ENCODE data around the gene CDK5. TPM values are rescaled to one million over a fixed set of nuclear protein-coding genes. Genes with fewer than 3 reads are reported as not detected.

The CDK5 gene
- total RNA-seq, 1 experiment from 2014 or later, result 19.8 TPM

DNA sequence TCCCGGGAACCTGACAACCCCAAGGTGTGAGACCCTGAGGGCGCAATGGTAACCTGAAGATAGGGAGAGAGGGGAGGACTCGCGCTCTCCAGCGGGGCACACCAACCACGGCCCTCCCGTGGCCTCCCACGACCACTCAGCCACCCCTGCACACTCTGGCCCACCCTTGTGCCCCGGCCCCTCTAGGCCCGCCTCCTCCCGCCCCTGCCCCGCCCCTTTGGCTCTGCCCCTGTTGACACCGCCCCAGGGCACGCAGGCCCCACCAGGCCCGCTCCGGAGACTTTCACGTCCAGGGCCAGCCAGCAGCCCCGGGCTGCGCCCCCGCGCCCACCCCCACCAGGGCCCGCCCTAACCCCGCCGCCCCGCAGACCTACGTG, 44.4 kb downstream of the CDK5 start:
- no peaks in the 10 kb centered on the region for H3K36me3 ChIP-seq (ENCODE audit: control insufficient read depth in 1 of 2, insufficient read depth in 2 of 2, low read length in 2 of 2)
- no peaks in the 10 kb centered on the region for H3K9me2 ChIP-seq (ENCODE audit: insufficient read depth)
- ATAC-seq (no peak), DNase-seq (ENCODE audit: low read depth, low spot score) (no peak)
- CTCF ChIA-PET, result interaction anchor here (1.0 to 1.9 kb wide), 3 partner anchors 15 to 97 kb away, joined by 3 to 7 read pairs (median 7); partner anchors contain the start of gene ABCB8
- BruUV-seq (replicated peaks), result no TSS peak
- no peak overlapping the region for H3K27ac ChIP-seq (ENCODE audit: low read depth, low read length)
- RAD21 ChIA-PET (ENCODE audit: low non-redundant PET in 1 of 2, low total read pairs in 2 of 2, uncharacterized antibody in 2 of 2, unreplicated experiment in 2 of 2), result no interaction called here
- H3K9me3 ChIP-seq (ENCODE audit: control insufficient read depth in 1 of 2, insufficient read depth in 1 of 2, low read depth in 1 of 2, low read length in 2 of 2), result no peaks in the 10 kb centered on the region
- TF ChIP-seq REST (IDR thresholded peaks at IDR 0.05; ENCODE audit: low read depth) (no peak), EGR1 (IDR thresholded peaks at IDR 0.05; ENCODE audit: low read depth) (no peak), SIN3A (IDR thresholded peaks at IDR 0.05; ENCODE audit: low read depth) (no peak), SP1 (IDR thresholded peaks at IDR 0.05; ENCODE audit: low read depth) (no peak), JUND (IDR thresholded peaks at IDR 0.05) (no peak), MAX (IDR thresholded peaks at IDR 0.05) (no peak), YY1 (IDR thresholded peaks at IDR 0.05; ENCODE audit: extremely low read depth, insufficient replicate concordance, low read depth, low read length) (no peak), EZH2 (IDR thresholded peaks at IDR 0.05) (no peak)
- no peak overlapping the region for H2AFZ ChIP-seq (ENCODE audit: low read depth, low read length, poor library complexity, severe bottlenecking)
- H3K4me3 ChIP-seq (replicated peaks in 1 of 2; ENCODE audit: low read depth in 1 of 2, low read length in 2 of 2), result no peak overlapping the region
- peaks cover 11 to 60% of the 10 kb centered on the region in 2 experiments; a peak in 3 of 4 replicates for H3K4me1 ChIP-seq (ENCODE audit: control insufficient read depth in 1 of 2, insufficient read depth in 2 of 2, low read length in 2 of 2)
- POLR2A ChIA-PET, result no interaction called here
- no peaks in the 10 kb centered on the region for H4K20me1 ChIP-seq (ENCODE audit: insufficient read depth)
- intact Hi-C loops (cut with micrococcal nuclease), result loop anchor here (10.0 kb wide), 1 partner anchor 239 kb away; no protein-coding TSS in a partner anchor
- no peak overlapping the region for H3K9ac ChIP-seq (ENCODE audit: low read length)
- no peak overlapping the region; the same call in 1 of the 2 replicates for H3K4me2 ChIP-seq (ENCODE audit: low read length)
- peaks cover 4% of the 10 kb centered on the region; the same call in 1 of the 2 replicates for H3K79me2 ChIP-seq (ENCODE audit: insufficient read depth, low read length)
- H3K27me3 ChIP-seq (ENCODE audit: insufficient read depth, low read length), result no peaks in the 10 kb centered on the region

Data from HCT116 (cell line).